ENCODE results near the gene IFNG. TPM values are rescaled to one million over a fixed set of nuclear protein-coding genes. Genes with fewer than 3 reads are reported as not detected.

IFNG gene
- total and polyA plus RNA-seq, 2 donors (not counting 1 experiment from before 2014, with no cell fraction given), result not detected

DNA sequence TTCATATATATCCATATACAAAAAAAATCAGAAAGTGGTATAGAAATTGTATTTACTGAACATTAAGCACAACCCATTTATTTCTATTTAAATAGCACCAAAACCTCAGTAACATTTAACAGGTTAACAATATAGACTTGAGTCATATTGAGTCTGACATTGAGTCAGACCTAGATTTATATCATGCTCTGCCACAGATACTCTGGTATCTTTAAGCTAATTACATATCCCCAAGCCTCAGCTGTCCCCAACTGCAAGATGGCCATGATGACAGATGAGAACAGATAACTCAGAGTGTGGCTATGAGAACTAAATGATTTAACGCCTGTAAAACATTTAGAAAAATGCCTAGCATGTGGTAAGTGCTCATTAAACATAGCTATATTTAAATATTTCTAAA is 40.3 kb downstream of the IFNG start:
- no peaks in the 10 kb centered on the region for H3K9me3 ChIP-seq (ENCODE audit: control insufficient read depth, insufficient read depth, low read depth, low read length)
- H3K36me3 ChIP-seq (ENCODE audit: control insufficient read depth, insufficient read depth, low read length), result no peaks in the 10 kb centered on the region
- no peaks in the 10 kb centered on the region for H4K20me1 ChIP-seq (ENCODE audit: control insufficient read depth, extremely low read depth, insufficient read depth, low read length)
- H3K4me2 ChIP-seq (ENCODE audit: extremely low read depth, insufficient read depth, low read length), result no peak overlapping the region
- H3K27me3 ChIP-seq (ENCODE audit: control insufficient read depth, insufficient read depth, low read length), result no peaks in the 10 kb centered on the region
- H3K4me1 ChIP-seq (ENCODE audit: control insufficient read depth, extremely low read depth, insufficient read depth, low read length), result no peaks in the 10 kb centered on the region
- no peak overlapping the region for H2AFZ ChIP-seq (ENCODE audit: low read length)
- no peak for DNase-seq (ENCODE audit: low read depth in 2 of 2)
- no peak overlapping the region for H3K9ac ChIP-seq (ENCODE audit: insufficient read depth, low read length)
- no peak overlapping the region for H3K4me3 ChIP-seq (replicated peaks in 1 of 4; ENCODE audit: control extremely low read depth in 1 of 4, insufficient read depth in 1 of 4, low read depth in 3 of 4, low read length in 4 of 4)
- no peak for TF ChIP-seq EZH2 (IDR thresholded peaks at IDR 0.05; ENCODE audit: low read length, missing control alignments)
- TF ChIP-seq, protein P1, sequence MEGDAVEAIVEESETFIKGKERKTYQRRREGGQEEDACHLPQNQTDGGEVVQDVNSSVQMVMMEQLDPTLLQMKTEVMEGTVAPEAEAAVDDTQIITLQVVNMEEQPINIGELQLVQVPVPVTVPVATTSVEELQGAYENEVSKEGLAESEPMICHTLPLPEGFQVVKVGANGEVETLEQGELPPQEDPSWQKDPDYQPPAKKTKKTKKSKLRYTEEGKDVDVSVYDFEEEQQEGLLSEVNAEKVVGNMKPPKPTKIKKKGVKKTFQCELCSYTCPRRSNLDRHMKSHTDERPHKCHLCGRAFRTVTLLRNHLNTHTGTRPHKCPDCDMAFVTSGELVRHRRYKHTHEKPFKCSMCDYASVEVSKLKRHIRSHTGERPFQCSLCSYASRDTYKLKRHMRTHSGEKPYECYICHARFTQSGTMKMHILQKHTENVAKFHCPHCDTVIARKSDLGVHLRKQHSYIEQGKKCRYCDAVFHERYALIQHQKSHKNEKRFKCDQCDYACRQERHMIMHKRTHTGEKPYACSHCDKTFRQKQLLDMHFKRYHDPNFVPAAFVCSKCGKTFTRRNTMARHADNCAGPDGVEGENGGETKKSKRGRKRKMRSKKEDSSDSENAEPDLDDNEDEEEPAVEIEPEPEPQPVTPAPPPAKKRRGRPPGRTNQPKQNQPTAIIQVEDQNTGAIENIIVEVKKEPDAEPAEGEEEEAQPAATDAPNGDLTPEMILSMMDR (conservative IDR thresholded peaks at IDR 0.05 in 1 of 2, IDR thresholded peaks at IDR 0.05 in 1 of 2; ENCODE audit: low read depth in 1 of 2, low read length in 2 of 2), result no peak
- H3K27ac ChIP-seq (ENCODE audit: insufficient read depth, low read length), result no peak overlapping the region
- no peaks in the 10 kb centered on the region for H3K79me2 ChIP-seq (ENCODE audit: control insufficient read depth, insufficient read depth, low read length)

DNA sequence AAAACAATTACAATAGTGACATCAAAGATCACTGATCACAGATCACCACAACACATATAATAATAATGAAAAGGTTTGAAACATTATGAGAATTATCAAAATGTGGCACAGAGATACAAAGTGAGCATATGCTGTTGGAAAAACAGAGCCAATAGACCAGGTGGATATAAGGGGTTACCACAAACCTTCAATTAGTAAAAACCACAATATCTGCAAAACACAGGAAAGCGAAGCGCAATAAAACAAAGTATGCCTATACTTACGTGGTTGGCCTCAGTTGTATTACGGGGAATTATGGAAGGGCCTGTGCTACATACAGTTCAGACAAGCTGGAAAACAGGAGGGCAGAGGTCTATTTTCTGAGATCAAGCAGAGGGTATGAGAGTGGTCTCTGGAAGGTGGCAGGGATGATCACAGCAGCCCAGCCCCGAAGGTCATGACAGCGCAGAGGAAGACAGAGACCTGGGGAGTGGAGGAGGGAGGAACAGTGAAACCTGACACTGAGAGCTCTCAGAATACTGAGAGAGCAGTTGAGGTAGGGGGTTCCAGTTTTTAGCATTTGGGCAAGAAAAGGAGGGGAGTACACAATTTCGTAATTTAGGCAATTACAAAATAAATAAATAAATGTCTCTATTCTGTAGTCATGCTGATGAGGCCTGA is 41.3 kb downstream of the IFNG start:
- Histone ChIP-seq H3K36me3 (ENCODE audit: control insufficient read depth, insufficient read depth, low read length) (no peaks in the 10 kb centered on the region), H2AFZ (ENCODE audit: low read length) (no peak overlapping the region), H3K4me2 (ENCODE audit: extremely low read depth, insufficient read depth, low read length) (no peak overlapping the region), H3K9ac (ENCODE audit: insufficient read depth, low read length) (no peak overlapping the region), H3K4me1 (ENCODE audit: control insufficient read depth, extremely low read depth, insufficient read depth, low read length) (no peaks in the 10 kb centered on the region), H3K27ac (ENCODE audit: insufficient read depth, low read length) (no peak overlapping the region), H3K27me3 (ENCODE audit: control insufficient read depth, insufficient read depth, low read length) (no peaks in the 10 kb centered on the region), H3K4me3 (replicated peaks in 1 of 4; ENCODE audit: control extremely low read depth in 1 of 4, insufficient read depth in 1 of 4, low read depth in 3 of 4, low read length in 4 of 4) (no peak overlapping the region), H3K9me3 (ENCODE audit: control insufficient read depth, insufficient read depth, low read depth, low read length) (no peaks in the 10 kb centered on the region), H4K20me1 (ENCODE audit: control insufficient read depth, extremely low read depth, insufficient read depth, low read length) (no peaks in the 10 kb centered on the region), H3K79me2 (ENCODE audit: control insufficient read depth, insufficient read depth, low read length) (no peaks in the 10 kb centered on the region)
- no peak for DNase-seq (ENCODE audit: low read depth in 2 of 2)
- TF ChIP-seq EZH2 (IDR thresholded peaks at IDR 0.05; ENCODE audit: low read length, missing control alignments), result no peak
- TF ChIP-seq, protein P1 (conservative IDR thresholded peaks at IDR 0.05 in 1 of 2, IDR thresholded peaks at IDR 0.05 in 1 of 2; ENCODE audit: low read depth in 1 of 2, low read length in 2 of 2), result no peak

DNA sequence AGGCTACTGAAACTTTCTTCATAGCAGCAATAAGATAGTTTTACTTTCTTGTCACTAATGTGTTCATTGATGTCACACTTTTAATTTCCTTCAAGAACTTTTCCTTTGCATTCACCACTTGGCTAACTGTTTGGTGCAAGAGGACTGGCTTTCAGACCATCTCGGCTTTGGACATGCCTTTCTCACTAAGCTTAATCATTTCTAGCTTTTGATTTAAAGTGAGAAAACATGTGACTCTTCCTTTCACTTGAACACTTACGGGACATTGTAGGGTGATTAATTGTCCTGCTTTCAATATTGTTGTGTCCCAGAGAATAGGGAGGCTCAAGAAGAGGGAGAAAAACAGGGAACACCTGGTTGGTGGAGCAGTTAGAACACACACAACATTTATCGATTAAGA is 41.9 kb downstream of the IFNG start:
- Histone ChIP-seq H3K79me2 (ENCODE audit: control insufficient read depth, insufficient read depth, low read length) (no peaks in the 10 kb centered on the region), H3K27ac (ENCODE audit: insufficient read depth, low read length) (no peak overlapping the region), H3K4me1 (ENCODE audit: control insufficient read depth, extremely low read depth, insufficient read depth, low read length) (no peaks in the 10 kb centered on the region), H3K27me3 (ENCODE audit: control insufficient read depth, insufficient read depth, low read length) (no peaks in the 10 kb centered on the region), H3K4me3 (replicated peaks in 1 of 4; ENCODE audit: control extremely low read depth in 1 of 4, insufficient read depth in 1 of 4, low read depth in 3 of 4, low read length in 4 of 4) (no peak overlapping the region), H2AFZ (ENCODE audit: low read length) (no peak overlapping the region), H4K20me1 (ENCODE audit: control insufficient read depth, extremely low read depth, insufficient read depth, low read length) (no peaks in the 10 kb centered on the region), H3K9me3 (ENCODE audit: control insufficient read depth, insufficient read depth, low read depth, low read length) (no peaks in the 10 kb centered on the region), H3K9ac (ENCODE audit: insufficient read depth, low read length) (no peak overlapping the region), H3K36me3 (ENCODE audit: control insufficient read depth, insufficient read depth, low read length) (no peaks in the 10 kb centered on the region), H3K4me2 (ENCODE audit: extremely low read depth, insufficient read depth, low read length) (no peak overlapping the region)
- no peak for DNase-seq (ENCODE audit: low read depth in 2 of 2)
- TF ChIP-seq EZH2 (IDR thresholded peaks at IDR 0.05; ENCODE audit: low read length, missing control alignments), result no peak
- TF ChIP-seq, protein P1 (conservative IDR thresholded peaks at IDR 0.05 in 1 of 2, IDR thresholded peaks at IDR 0.05 in 1 of 2; ENCODE audit: low read depth in 1 of 2, low read length in 2 of 2), result no peak
